Measurements from ENCODE around the gene NAP1L4.

Gene NAP1L4

DNA sequence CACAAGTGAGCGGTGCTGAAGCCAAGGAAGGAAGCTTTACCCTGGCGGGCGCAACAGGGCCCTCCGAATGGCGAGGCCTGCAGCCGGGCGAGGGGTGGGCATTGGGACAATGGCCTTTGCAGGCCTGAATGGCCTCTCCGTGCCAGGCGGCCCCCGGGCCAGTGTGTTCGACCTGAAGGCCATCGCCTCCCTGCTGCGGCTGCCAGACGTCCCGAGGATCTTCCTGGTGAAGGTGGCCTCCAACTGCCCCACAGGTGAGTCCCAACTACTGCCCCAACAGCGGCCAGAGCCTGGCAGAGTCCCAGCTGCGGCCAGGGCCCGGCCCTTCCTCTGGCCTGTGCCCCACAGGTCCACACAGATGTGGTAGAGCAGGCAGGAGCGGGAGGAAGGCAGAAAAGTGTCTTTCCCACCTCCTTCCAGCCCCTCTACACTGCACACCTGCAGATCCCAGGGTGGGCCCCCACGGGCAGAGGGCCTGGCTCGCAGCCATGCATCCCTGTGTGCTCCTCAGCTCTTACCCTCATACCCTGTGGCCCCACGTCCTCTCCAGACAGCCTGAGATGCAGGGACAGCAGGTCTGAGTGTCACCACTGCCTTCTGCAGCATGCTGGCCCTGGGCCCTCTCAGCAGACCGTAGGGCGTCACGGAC, 74.2 kb downstream of the NAP1L4 start:
- TF ChIP-seq, protein P1, sequence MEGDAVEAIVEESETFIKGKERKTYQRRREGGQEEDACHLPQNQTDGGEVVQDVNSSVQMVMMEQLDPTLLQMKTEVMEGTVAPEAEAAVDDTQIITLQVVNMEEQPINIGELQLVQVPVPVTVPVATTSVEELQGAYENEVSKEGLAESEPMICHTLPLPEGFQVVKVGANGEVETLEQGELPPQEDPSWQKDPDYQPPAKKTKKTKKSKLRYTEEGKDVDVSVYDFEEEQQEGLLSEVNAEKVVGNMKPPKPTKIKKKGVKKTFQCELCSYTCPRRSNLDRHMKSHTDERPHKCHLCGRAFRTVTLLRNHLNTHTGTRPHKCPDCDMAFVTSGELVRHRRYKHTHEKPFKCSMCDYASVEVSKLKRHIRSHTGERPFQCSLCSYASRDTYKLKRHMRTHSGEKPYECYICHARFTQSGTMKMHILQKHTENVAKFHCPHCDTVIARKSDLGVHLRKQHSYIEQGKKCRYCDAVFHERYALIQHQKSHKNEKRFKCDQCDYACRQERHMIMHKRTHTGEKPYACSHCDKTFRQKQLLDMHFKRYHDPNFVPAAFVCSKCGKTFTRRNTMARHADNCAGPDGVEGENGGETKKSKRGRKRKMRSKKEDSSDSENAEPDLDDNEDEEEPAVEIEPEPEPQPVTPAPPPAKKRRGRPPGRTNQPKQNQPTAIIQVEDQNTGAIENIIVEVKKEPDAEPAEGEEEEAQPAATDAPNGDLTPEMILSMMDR (IDR thresholded peaks at IDR 0.05; ENCODE audit: extremely low read depth, missing control alignments) = no peak
- no peak for DNase-seq (ENCODE audit: low spot score)

DNA sequence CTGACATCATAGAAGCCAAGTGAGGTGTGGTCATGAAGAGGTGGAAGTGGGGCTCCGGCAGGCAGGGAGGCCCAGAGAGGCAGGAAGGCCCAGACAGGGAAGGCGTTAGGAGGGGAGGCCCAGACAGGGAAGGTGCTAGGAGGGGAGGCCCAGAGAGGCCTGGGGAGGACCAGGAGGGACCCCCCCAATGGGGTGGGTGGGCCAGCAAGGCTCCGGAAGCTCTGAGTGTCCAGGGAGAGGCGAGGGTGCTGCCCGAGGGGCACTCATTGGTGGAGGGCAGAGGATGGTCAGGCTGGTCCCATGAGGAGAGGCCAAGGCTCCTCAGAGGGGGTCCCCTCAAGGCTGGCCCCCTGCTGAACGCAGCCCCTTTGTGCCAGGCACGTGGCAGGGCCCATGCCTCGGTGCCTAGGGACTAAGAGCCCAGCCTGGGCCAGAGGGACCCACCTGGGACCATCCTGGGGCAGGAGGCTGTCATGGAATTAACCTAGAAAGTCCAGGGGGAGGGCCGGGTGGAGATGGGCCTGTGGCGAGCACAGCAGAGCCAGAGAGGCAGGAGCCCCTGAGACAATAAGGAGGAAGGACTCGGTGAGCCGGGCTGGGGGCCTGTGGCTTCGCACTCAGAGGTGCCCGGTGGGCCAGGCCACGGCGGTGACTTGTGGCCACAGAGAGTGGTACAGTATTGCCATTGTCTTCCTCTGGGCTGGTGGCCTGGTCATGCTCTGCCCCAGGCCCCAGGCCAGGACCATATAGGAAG, 75.1 kb downstream of the NAP1L4 start:
- TF ChIP-seq, protein P1 (IDR thresholded peaks at IDR 0.05; ENCODE audit: extremely low read depth, missing control alignments) = no peak

GRCh38 chr11:2916114-2916891, 75.8 kb downstream of the NAP1L4 start:
- DNase-seq (ENCODE audit: low spot score) = no peak
- TF ChIP-seq, protein P1 (IDR thresholded peaks at IDR 0.05; ENCODE audit: extremely low read depth, missing control alignments) = no peak

More for the DNA sequence above, 75.1 kb downstream of the NAP1L4 start:
- no peak for DNase-seq (ENCODE audit: low spot score)

DNA sequence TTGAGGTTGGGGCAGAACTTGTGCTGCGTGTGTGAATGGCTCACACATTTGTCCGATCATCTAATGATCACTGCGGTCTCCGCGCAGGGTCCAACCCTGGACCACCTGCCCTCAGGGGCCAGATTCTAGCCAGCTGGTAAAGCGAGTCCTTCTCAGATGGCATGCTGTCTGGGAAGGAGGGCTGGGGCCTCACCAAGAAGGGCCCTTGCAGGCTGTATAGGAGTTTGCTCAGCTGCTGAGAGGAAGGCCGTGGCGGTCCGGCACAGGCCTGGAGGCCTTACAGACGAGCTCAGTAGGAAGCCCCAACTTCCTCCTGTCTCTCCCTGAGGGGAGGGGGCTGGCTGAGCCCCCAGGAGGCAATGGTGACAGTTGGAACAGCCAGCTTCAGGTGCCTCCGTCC, 76.7 kb downstream of the NAP1L4 start:
- no peak for DNase-seq (ENCODE audit: low spot score)
- TF ChIP-seq, protein P1 (IDR thresholded peaks at IDR 0.05; ENCODE audit: extremely low read depth, missing control alignments) = no peak

DNA sequence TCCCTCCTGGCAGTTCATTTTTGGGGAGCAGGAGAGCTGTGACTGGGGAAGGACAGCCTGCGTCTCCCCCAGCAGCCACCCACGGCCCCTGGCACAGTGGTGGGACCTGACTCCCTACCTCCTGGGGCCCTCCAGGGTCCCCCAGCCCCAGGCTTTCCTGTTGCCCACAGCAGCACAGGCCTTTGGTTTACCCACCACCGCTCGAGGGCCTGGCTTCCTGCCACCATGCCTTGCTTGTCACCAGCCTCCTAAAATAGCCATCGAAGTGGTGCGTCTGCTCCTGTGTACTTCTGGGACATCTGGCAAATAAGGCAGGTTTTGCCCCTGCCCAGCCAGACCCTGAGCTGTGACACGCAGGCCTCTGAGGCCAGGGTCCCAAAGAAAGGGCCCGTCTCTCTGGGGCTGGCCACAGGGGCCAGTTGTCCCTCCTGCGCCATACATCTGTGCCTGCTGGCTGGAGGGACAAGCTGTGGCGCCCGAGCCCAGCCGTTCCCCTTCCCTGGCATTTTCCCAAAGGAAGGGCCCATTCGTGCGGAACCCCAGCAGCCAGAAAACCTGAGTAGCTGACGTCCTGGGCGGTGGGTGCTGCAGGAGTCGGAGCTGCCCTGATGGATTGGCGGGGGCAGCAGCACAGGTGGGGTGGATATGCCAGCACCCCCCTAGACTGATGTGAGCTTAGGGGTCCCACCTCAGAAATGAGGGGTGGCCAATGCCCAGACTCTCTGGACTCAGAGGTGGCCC, 77.5 kb downstream of the NAP1L4 start:
- no peak for DNase-seq (ENCODE audit: low spot score)
- TF ChIP-seq, protein P1 (IDR thresholded peaks at IDR 0.05; ENCODE audit: extremely low read depth, missing control alignments) = no peak

- TF ChIP-seq, protein P1 (IDR thresholded peaks at IDR 0.05; ENCODE audit: extremely low read depth, missing control alignments) = no peak
- DNase-seq (ENCODE audit: low spot score) = no peak
Measured at GRCh38 chr11:2913776-2914175, 78.4 kb downstream of the NAP1L4 start.
